GM12874 (cell line): ENCODE data around the gene GCSH.

Experiments
- TF ChIP-seq, protein P1 (sequence below): IDR thresholded peaks from 2 replicates; pipeline ENCODE4 v1.5.1; 2011; ENCODE audit warnings: low read depth, mild to moderate bottlenecking, control low read depth, low read length, moderate library complexity; ENCODE audit not compliant: insufficient read depth

Gene GCSH

DNA sequence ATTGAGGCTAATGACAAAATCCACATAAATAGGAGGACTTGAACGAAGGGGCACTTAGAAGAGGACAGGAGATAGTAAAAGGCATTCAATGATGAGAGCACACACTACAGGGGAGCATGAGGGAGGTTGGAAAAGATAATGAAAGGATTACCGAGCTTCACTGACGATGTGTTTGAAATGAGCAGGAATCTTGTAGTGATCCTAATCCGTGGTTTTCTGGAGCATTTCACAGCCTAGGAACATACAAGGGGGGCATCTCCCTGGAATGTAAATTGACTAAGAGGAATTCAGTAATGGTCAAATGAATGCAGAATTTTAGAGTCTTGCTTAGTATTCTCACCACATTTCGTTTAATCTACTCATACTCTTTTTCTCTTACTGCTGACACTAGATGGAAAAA lies 55.4 kb downstream of the GCSH start:
- TF ChIP-seq, protein P1, sequence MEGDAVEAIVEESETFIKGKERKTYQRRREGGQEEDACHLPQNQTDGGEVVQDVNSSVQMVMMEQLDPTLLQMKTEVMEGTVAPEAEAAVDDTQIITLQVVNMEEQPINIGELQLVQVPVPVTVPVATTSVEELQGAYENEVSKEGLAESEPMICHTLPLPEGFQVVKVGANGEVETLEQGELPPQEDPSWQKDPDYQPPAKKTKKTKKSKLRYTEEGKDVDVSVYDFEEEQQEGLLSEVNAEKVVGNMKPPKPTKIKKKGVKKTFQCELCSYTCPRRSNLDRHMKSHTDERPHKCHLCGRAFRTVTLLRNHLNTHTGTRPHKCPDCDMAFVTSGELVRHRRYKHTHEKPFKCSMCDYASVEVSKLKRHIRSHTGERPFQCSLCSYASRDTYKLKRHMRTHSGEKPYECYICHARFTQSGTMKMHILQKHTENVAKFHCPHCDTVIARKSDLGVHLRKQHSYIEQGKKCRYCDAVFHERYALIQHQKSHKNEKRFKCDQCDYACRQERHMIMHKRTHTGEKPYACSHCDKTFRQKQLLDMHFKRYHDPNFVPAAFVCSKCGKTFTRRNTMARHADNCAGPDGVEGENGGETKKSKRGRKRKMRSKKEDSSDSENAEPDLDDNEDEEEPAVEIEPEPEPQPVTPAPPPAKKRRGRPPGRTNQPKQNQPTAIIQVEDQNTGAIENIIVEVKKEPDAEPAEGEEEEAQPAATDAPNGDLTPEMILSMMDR = no peak

DNA sequence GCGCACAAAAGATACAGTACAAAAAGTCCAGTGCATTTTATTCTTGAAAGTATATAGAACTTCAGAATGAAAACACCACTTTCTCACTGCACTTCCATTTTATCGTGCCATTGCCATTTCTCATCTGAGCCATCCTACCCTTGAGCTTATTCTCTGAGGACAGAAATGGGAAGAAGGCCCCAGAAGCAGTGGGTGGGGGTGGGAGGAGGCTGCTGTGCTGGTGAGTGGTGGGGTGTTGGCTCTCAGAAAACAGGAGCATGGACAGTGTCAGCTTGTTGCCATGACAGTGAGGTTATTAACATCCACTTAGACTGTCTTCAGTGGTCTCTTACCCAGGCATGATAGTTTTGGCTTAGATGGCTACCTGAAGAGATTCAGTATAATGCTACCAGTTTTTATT lies 56.1 kb downstream of the GCSH start:
- TF ChIP-seq, protein P1 = no peak

DNA sequence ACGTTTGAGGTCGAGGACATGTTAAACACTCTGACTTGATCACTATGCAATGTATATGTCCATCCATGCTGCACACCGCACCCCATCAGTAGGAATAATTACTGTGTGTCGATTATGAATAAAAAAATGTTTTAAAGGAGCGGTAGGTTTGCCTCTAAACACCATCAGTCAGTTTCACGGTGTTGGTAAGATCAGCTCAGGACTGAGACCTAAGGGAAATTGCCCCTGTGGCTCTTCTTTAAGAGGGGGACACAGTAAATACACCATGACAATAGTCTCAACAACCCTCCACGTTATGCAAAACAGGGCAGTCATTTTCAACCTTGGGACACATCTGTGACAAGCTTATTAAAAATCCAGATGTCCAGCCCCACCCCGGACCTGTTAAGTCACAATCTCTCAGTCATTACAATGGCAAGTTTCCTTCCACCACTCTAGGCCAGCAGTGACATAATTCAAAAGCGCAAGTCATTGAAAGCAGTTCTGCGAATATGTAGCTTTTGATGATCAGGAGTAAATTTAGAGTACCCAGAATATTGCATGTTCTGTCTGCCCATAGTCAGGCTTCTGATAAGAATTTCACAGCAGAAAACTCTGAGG lies 59.3 kb downstream of the GCSH start:
- TF ChIP-seq, protein P1 = no peak

DNA sequence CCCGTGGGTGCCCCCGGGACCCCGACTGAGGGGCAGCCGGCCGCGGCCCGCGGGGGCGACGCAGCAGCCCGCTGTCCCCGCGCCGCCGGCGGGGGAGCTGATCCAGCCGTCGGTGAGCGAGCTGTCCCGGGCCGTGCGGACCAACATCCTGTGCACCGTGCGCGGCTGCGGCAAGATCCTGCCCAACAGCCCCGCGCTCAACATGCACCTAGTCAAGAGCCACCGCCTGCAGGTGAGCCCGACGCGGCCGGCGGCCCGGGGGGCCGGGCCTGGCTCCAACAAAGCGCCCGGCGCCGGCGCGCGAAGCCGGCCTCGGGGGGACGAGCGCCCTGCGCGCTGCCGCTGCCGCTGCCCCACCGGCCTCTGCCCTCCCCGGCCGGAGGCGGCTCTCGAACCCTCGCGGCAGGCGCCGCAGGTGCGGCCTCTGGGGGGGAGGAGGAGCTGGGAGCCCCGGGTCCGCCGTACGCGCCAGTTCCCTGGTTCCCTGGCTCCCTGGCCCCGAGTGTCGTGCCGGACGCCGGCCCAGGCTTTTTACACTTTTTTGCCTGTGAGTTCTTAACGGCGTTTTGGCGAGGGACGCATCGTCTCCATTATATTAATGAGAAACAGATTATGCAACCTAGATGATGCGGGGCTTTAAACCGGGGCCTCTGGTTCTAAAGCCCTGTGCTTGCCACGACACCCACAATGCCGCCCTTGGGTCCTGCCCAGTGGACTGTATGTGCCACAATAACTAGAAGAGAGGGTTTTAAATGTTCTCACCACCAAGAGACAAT lies 60.0 kb downstream of the GCSH start:
- TF ChIP-seq, protein P1 = no peak

- TF ChIP-seq, protein P1 = peak; percentile 98
These were observed 60.7 kb downstream of the GCSH start, which contains the start of gene ATMIN for GRCh38 chr16:81035398-81035974. ATMIN (plus strand) TSS chr16:81035842; CDS start chr16:81035871, 29 bp downstream.
